ENCODE measurements around the gene CHCHD6. TPM values are rescaled to one million over a fixed set of nuclear protein-coding genes. Genes with fewer than 3 reads are reported as not detected.

The CHCHD6 gene
- total RNA-seq, 4 donors from 2014 or later, result 30.3 to 46.5 (median 33.6) TPM

- Histone ChIP-seq H3K9me3 (no peaks in the 10 kb centered on the region), H3K4me1 (no peaks in the 10 kb centered on the region), H3K27ac (no peak overlapping the region), H3K27me3 (no peaks in the 10 kb centered on the region), H3K4me3 (no peak overlapping the region), H3K36me3 (peaks cover 0 to 36% (median 0%) of the 10 kb centered on the region in 3 donors)
- TF ChIP-seq CTCF (IDR thresholded peaks at IDR 0.05), result no peak
- no peak for DNase-seq (ENCODE audit: low spot score in 2 of 2)
- WGBS, 2 donors, result 93 to 96% methylated on average over 14 of the region's 14 CpGs
Observed at GRCh38 chr3:126948980-126949535, 245.0 kb downstream of the CHCHD6 start.

GRCh38 chr3:126951561-126951960 lies 247.5 kb downstream of the CHCHD6 start:
- Histone ChIP-seq H3K4me1 (no peaks in the 10 kb centered on the region), H3K36me3 (peaks cover 0 to 36% (median 0%) of the 10 kb centered on the region in 3 donors), H3K27ac (no peak overlapping the region), H3K27me3 (no peaks in the 10 kb centered on the region), H3K9me3 (no peaks in the 10 kb centered on the region), H3K4me3 (no peak overlapping the region)
- DNase-seq (ENCODE audit: low spot score in 2 of 2), result no peak
- 91 to 96% methylated on average over 5 of the region's 5 CpGs for WGBS, 2 donors
- TF ChIP-seq POLR2A (IDR thresholded peaks at IDR 0.05) (no peak), CTCF (IDR thresholded peaks at IDR 0.05) (no peak), EP300 (IDR thresholded peaks at IDR 0.05) (no peak)

- Histone ChIP-seq H3K27me3 (no peaks in the 10 kb centered on the region), H3K36me3 (peaks cover 0 to 37% (median 0%) of the 10 kb centered on the region in 3 donors), H3K4me1 (no peaks in the 10 kb centered on the region), H3K9me3 (no peaks in the 10 kb centered on the region), H3K4me3 (no peak overlapping the region), H3K27ac (no peak overlapping the region)
- WGBS, 2 donors, result 95 to 97% methylated on average over 10 of the region's 10 CpGs
- no peak for DNase-seq (ENCODE audit: low spot score in 2 of 2)
- TF ChIP-seq EP300 (IDR thresholded peaks at IDR 0.05) (no peak), POLR2A (IDR thresholded peaks at IDR 0.05) (no peak), CTCF (IDR thresholded peaks at IDR 0.05) (no peak)
Observed at GRCh38 chr3:126952261-126952982, 248.4 kb downstream of the CHCHD6 start.

- Histone ChIP-seq H3K36me3 (peaks cover 0 to 37% (median 0%) of the 10 kb centered on the region in 3 donors), H3K27ac (no peak overlapping the region), H3K9me3 (no peaks in the 10 kb centered on the region), H3K4me1 (no peaks in the 10 kb centered on the region), H3K4me3 (no peak overlapping the region), H3K27me3 (no peaks in the 10 kb centered on the region)
- DNase-seq (ENCODE audit: low spot score in 2 of 2), result no peak
- WGBS, 2 donors, result 92 to 94% methylated on average over 9 to 12 of the region's 12 CpGs
- TF ChIP-seq CTCF (IDR thresholded peaks at IDR 0.05), result no peak
- no peak for TF ChIP-seq POLR2A (IDR thresholded peaks at IDR 0.05)
- TF ChIP-seq EP300 (IDR thresholded peaks at IDR 0.05), result no peak
Observed at GRCh38 chr3:126952983-126953660, 249.1 kb downstream of the CHCHD6 start.
